AG04450 (cell line): ENCODE data around the gene ROCK2. TPM values are rescaled to one million over a fixed set of nuclear protein-coding genes. Genes with fewer than 3 reads are reported as not detected.
"Not testable (repeated sequence)": the region's sequence is repeated elsewhere in the genome, so short reads cannot be mapped to it uniquely, and the experiment has no call there.

Source experiments
- CTCF ChIA-PET: fragments of 300-600, 350-600 bp; formaldehyde crosslinking; extraction: SDS; loops from one replicate; lab custom pipeline; 2022; ENCODE audit warnings: antibody characterized with exemption, inconsistent platforms; lab: Charles Lee
- POLR2A ChIA-PET: fragments of 350-600 bp; formaldehyde crosslinking; extraction: SDS; loops from one replicate; lab custom pipeline; 2021; ENCODE audit warnings: antibody characterized with exemption, inconsistent platforms; lab: Yijun Ruan, JAX
- DNase-seq: peaks from one replicate; pipeline ENCODE4 v3.0.0-alpha.2; 2011; ENCODE audit warnings: low read depth, low spot score
- H3K27ac ChIP-seq: one replicate; pipeline ENCODE4 v1.5.1; 2012; ENCODE audit warnings: low read depth, low read length, control low read depth
- H3K27me3 ChIP-seq: one replicate; pipeline ENCODE4 v1.6.0; 2012; ENCODE audit warnings: low read length; ENCODE audit not compliant: control insufficient read depth, insufficient read depth
- H3K4me3 ChIP-seq: 2 replicates; pipeline ENCODE4 v1.5.1; 2011; ENCODE audit warnings: mild to moderate bottlenecking, low read depth, low read length, control low read depth
- H3K9me3 ChIP-seq: 2 replicates; pipeline ENCODE4 v1.5.1; 2012; ENCODE audit warnings: low read length; ENCODE audit not compliant: control insufficient read depth, insufficient read depth
- CTCF ChIP-seq: IDR thresholded peaks from 2 replicates; pipeline ENCODE4 v1.5.1; 2011; ENCODE audit warnings: low read depth, low read length, control low read depth, inconsistent platforms
- polyA plus RNA-seq: library from polyadenylated mRNA; depleted of rRNA; stranded (reverse); fragments of >200 nt; gene quantifications from 2 replicates; pipeline ENCODE4 v1.2.3, GENCODE V29; 2011

Gene ROCK2
- polyA plus RNA-seq, 1 experiment: 28.2 TPM

GRCh38 chr2:11267931-11268330 lies 76.5 kb downstream of the ROCK2 start:
- H3K27ac ChIP-seq: no peak overlapping the region
- CTCF ChIA-PET: interaction anchor here (1.0 kb wide), 1 partner anchor 179 kb away, joined by 3 read pairs; no protein-coding TSS in a partner anchor
- POLR2A ChIA-PET: no interaction called here
- no peaks in the 10 kb centered on the region for H3K27me3 ChIP-seq
- H3K4me3 ChIP-seq: no peak overlapping the region
- no peak for TF ChIP-seq CTCF
- no peaks in the 10 kb centered on the region for H3K9me3 ChIP-seq
- DNase-seq: no peak

- POLR2A ChIA-PET: no interaction called here
- no peak for TF ChIP-seq CTCF
- no peak for DNase-seq
Measured at GRCh38 chr2:11264818-11265217, 79.6 kb downstream of the ROCK2 start.

GRCh38 chr2:11264007-11264406 lies 80.4 kb downstream of the ROCK2 start:
- TF ChIP-seq CTCF: no peak
- no peak for DNase-seq
- Histone ChIP-seq H3K9me3 (no peaks in the 10 kb centered on the region), H3K27ac (no peak overlapping the region), H3K4me3 (no peak overlapping the region), H3K27me3 (no peaks in the 10 kb centered on the region)
- POLR2A ChIA-PET: interaction anchor here (0.7 kb wide), 1 partner anchor 115 kb away, joined by 3 read pairs; no protein-coding TSS in a partner anchor
- CTCF ChIA-PET: interaction anchor here (0.6 to 1.2 kb wide), 3 partner anchors 14 to 155 kb away, joined by 3 to 4 read pairs (median 3); no protein-coding TSS in a partner anchor

More at GRCh38 chr2:11264818-11265217, 79.6 kb downstream of the ROCK2 start:
- Histone ChIP-seq H3K4me3 (no peak overlapping the region), H3K9me3 (no peaks in the 10 kb centered on the region), H3K27ac (no peak overlapping the region), H3K27me3 (no peaks in the 10 kb centered on the region)
- CTCF ChIA-PET: interaction anchor here (1.2 kb wide), 1 partner anchor 147 kb away, joined by 4 read pairs; no protein-coding TSS in a partner anchor

- H3K27ac ChIP-seq: no peak overlapping the region
- CTCF ChIA-PET: no interaction called here
- H3K9me3 ChIP-seq: no peaks in the 10 kb centered on the region
- H3K4me3 ChIP-seq: no peak overlapping the region
- DNase-seq: no peak
- no peaks in the 10 kb centered on the region for H3K27me3 ChIP-seq
- POLR2A ChIA-PET: interaction anchor here (0.7 kb wide), 1 partner anchor 116 kb away, joined by 3 read pairs; no protein-coding TSS in a partner anchor
- no peak for TF ChIP-seq CTCF
Measured at GRCh38 chr2:11263177-11263576, 81.3 kb downstream of the ROCK2 start.

- DNase-seq, H3K27ac ChIP-seq, H3K4me3 ChIP-seq, H3K27me3 ChIP-seq, H3K9me3 ChIP-seq, POLR2A ChIA-PET: not testable (repeated sequence)
- CTCF ChIA-PET: interaction anchor here (1.0 to 1.3 kb wide), 2 partner anchors 12 to 28 kb away, joined by 3 read pairs; no protein-coding TSS in a partner anchor
Measured at GRCh38 chr2:11262438-11262837, 82.0 kb downstream of the ROCK2 start.

GRCh38 chr2:11261564-11261963 lies 82.9 kb downstream of the ROCK2 start:
- POLR2A ChIA-PET, DNase-seq, H3K9me3 ChIP-seq, H3K4me3 ChIP-seq, H3K27me3 ChIP-seq, H3K27ac ChIP-seq: not testable (repeated sequence)
- CTCF ChIA-PET: interaction anchor here (1.0 to 1.3 kb wide), 2 partner anchors 11 to 27 kb away, joined by 3 read pairs; no protein-coding TSS in a partner anchor
